ENCODE measurements around the gene PLXNB1.

The PLXNB1 gene

GRCh38 chr3:48388966-48389365, 40.9 kb downstream of the PLXNB1 start:
- no peak for TF ChIP-seq CTCF (IDR thresholded peaks at IDR 0.05; ENCODE audit: insufficient read depth, low read length)
- TF ChIP-seq REST (IDR thresholded peaks at IDR 0.05; ENCODE audit: insufficient replicate concordance, low read depth), result no peak
- TF ChIP-seq GABPA (IDR thresholded peaks at IDR 0.05; ENCODE audit: low read depth), result no peak
- no peak for TF ChIP-seq SPI1 (IDR thresholded peaks at IDR 0.05; ENCODE audit: borderline replicate concordance, low read depth)
- TF ChIP-seq POLR2AphosphoS5 (IDR thresholded peaks at IDR 0.05; ENCODE audit: low read depth), result no peak
- DNase-seq (ENCODE audit: low read depth in 1 of 2, low spot score in 1 of 2), result no peak
- H3K27ac ChIP-seq (replicated peaks), result no peak overlapping the region
- no peak overlapping the region for H3K4me3 ChIP-seq (replicated peaks; ENCODE audit: insufficient read depth, low read length)
- no peaks in the 10 kb centered on the region for H3K27me3 ChIP-seq (ENCODE audit: insufficient read depth, poor library complexity, severe bottlenecking)

- Histone ChIP-seq H3K27ac (replicated peaks) (no peak overlapping the region), H3K4me3 (replicated peaks; ENCODE audit: insufficient read depth, low read length) (no peak overlapping the region), H3K27me3 (ENCODE audit: insufficient read depth, poor library complexity, severe bottlenecking) (no peaks in the 10 kb centered on the region)
- no peak for DNase-seq (ENCODE audit: low read depth in 1 of 2, low spot score in 1 of 2)
- TF ChIP-seq SPI1 (IDR thresholded peaks at IDR 0.05; ENCODE audit: borderline replicate concordance, low read depth) (no peak), REST (IDR thresholded peaks at IDR 0.05; ENCODE audit: insufficient replicate concordance, low read depth) (no peak), POLR2AphosphoS5 (IDR thresholded peaks at IDR 0.05; ENCODE audit: low read depth) (no peak), GABPA (IDR thresholded peaks at IDR 0.05; ENCODE audit: low read depth) (no peak), CTCF (IDR thresholded peaks at IDR 0.05; ENCODE audit: insufficient read depth, low read length) (no peak)
Observed at GRCh38 chr3:48387634-48388033, 42.3 kb downstream of the PLXNB1 start.

GRCh38 chr3:48372862-48373435, 56.9 kb downstream of the PLXNB1 start:
- no peak for DNase-seq (ENCODE audit: low read depth in 1 of 2, low spot score in 1 of 2)
- H3K27me3 ChIP-seq (ENCODE audit: insufficient read depth, poor library complexity, severe bottlenecking), result no peaks in the 10 kb centered on the region
- no peak overlapping the region for H3K27ac ChIP-seq (replicated peaks)

More at GRCh38 chr3:48372862-48373435, 56.9 kb downstream of the PLXNB1 start:
- TF ChIP-seq CTCF (IDR thresholded peaks at IDR 0.05; ENCODE audit: insufficient read depth, low read length) (no peak), POLR2AphosphoS5 (IDR thresholded peaks at IDR 0.05; ENCODE audit: low read depth) (no peak), GABPA (IDR thresholded peaks at IDR 0.05; ENCODE audit: low read depth) (no peak), REST (IDR thresholded peaks at IDR 0.05; ENCODE audit: insufficient replicate concordance, low read depth) (no peak), SPI1 (IDR thresholded peaks at IDR 0.05; ENCODE audit: borderline replicate concordance, low read depth) (no peak)
- H3K4me3 ChIP-seq (replicated peaks; ENCODE audit: insufficient read depth, low read length), result no peak overlapping the region

Data from HL-60 (cell line).